Cerebellar nuclear complex (tissue), 1 donor: ENCODE measurements around the gene MAP1B.

Source experiments
- DNase-seq, 2 experiments: peaks; one replicate each; lab custom pipeline; 2025; lab: John Stamatoyannopoulos, UW

Gene MAP1B

DNA sequence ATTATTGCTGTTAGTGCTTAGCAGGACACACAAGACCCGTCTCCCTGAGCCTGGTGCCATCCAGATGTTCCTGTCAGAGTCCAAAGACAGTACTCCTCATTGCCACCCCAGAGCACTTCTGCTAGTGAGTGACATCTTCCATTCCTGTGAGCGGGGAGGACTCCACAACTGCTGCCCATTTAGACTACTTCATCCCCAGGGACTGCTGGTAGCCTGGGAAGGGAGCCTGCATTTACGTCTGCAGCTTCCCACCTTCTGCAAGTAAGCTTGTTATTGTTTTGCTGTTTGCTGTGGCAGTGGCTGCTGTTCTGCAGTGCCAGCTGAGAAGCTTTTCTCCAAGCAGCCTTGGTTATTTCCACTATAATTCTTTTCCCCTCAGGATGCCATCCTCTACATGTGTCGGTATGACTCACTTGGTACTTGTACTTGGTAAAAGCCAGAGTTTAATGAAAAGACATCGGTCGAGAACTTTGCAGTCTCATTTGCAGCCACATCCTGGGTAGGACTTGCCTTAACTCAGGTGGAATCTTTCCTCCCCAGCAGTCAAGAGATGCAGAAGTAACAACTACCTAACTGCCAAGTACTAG lies 10.6 kb upstream of the MAP1B start:
- DNase-seq: no peak

DNA sequence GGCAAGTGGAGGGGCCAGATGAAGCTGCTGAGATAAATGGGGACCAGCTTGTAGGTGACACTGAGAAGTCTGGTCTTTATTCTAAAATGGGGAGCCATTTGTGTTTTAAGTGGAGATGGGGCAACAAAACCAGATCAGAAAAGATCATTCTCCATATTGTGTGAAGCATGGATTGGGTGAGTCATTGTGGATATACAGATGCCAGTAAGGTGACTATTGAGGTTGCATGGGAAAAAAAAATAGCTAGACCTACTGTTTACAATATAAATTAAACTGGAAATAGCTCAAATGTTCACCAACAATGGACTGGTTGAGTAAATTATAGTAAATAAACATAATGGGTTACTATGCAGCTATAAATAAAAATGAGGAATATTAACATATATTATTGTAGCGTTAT lies 5.4 kb upstream of the MAP1B start:
- DNase-seq: no peak

DNA sequence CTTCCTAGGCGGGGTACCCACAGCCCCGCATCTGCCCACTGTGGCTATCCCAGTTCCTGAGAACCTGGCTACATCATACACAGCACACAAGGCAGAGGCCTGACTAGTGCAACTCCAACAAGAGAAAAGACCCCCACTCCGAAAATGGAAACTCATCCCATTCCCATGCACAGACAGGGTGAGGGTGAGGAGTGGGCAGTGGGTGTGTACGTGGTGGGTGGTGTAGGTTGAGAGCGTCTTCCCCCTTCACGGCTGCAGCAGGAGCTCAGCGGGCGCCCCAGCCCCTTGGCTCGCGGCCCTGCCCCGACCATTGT lies 501 bp upstream of the MAP1B start:
- DNase-seq: no peak

DNA sequence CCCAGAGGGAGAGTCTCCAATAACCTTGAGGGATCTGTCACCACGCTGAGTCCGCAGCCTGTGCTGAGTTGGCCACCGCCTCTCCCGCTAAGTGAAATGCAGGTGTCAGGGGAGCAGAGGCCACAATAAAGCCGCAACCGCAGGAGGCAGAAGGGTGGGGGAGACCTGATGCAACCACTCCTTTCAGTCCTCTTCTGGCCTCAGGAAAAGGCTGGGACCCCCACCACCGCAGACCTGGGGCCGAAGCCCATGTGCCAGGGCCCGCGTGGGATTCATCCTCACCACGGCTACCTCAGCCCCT lies 576 bp downstream of the MAP1B start:
- no peak for DNase-seq

DNA sequence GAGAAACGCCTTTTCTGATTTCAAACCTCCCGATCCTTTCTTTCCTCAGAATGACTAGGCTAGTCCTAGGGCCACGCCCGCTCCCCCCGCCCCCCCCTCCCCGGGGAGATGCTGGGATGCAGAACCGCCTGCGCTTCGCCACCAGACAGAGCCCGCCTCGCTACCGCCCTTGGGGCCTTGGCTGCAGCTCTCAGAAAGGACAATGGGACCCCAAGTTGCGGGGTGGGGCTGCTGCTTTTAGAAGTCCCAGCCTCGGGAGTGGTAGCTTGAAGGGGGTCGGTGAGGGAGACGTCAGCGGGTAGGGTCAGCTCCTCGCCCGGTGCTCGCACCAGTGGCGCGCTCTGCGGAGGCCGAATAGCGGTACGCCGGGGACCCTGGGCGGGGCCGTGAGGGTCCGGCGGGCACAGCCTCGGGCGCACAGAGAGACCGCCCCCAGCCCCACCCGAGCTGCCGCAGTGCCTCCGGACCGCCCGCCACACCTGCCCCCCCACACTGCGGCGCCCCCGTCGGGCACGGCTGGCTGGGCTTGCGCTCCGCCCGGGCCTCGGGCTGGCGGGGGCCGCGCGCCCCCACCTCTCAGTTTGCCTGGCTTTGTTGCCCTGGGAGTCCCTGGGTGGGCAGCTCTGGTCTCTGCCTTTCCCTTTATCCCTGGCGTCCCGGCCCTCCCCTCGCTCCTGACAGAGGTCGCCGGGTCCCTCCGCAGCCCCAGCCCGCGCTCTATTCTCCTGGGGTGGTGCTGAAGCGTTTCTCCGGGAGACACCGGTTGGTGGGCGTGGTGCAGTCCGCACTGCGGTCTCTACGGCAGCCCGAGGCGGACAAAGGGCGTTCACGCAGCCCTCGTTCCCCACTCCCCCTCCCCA lies 1.2 kb downstream of the MAP1B start:
- DNase-seq: peak in 1 of 2 experiments; percentile 14

DNA sequence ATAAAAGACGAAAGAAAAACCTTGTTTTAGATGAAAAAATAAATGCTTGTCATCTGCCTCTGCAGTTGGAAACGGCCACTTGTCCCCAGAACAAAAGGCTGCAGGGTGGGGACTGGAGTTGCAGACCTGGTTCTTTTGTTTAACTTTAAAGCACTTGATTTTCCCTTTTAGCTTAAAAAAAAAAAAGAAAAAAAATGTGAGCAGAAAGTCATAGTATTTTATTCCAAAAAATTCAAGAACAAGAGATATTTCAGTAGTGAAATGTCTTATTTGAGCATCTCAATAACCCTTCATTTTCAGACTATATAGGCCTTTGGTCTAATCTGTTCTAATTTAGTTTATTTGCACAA lies 1.8 kb downstream of the MAP1B start:
- DNase-seq: no peak

DNA sequence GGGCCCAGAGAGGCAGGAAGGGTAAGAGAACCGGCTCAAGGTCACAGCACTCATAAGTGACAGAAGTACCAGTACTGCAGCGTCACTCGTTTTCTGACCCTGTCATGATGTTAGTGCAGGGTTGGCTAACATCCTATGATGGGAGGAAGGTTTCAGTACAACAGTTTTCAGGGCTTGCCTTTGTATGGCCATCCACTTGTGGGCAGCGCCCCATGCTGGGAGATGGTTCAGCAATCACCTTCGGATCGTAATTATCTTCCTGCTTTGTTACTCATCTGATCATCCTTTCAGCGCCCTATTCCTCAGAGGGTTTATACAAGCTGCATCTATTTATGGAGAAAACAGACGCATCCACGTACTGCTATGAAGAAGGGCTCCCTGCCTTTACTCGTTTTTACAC lies 2.4 kb downstream of the MAP1B start:
- no peak for DNase-seq

DNA sequence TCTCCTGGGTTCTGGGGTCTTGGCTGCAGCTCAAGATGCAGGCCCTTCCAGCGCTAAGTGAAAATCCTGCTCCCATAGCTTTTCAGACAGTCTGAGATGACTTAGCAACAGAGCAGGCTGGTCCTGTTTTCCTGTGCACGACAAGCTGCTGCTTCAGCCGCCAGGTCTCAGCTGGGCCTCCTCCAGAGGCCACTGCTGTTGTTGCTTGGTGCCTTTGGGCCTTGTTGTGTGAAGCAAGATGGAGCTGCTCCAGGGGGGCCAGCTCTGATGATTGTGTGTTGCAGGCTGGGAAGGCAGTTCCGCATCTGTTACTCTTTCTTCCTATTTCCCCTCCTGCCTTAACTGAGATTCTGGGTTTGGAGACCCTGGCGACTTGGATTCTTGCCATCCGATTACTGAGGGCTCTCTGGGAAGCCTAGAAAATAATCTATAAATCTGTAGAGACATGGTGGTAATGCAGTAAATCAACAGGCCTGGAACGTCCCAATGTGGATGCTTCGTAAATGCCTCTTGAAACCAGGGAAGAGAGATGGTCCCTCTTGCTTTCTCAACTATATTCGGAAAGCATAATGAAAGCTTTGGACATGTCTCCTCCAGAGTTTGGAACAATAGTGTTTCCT lies 3.2 kb downstream of the MAP1B start:
- DNase-seq: peak in 1 of 2 experiments; percentile 22

DNA sequence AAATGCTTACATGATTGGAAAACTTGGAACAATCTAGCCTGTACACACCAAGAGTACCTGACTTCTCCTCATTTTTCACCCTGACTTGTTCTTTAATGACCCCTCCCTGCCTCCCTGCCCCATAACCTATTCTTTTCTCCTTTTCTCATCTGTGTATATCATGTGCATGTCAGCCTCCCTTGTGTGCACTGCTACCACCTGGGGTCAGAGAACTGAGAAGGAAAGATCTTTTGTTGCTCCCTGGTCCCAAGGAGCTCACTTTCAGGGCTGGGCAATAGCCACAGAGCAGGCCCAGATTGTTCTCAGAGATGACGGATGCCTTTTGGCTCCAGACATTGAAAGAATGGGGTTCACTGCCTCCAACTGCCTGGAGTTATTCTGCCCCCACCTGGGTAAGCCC lies 5.1 kb downstream of the MAP1B start:
- DNase-seq: no peak

DNA sequence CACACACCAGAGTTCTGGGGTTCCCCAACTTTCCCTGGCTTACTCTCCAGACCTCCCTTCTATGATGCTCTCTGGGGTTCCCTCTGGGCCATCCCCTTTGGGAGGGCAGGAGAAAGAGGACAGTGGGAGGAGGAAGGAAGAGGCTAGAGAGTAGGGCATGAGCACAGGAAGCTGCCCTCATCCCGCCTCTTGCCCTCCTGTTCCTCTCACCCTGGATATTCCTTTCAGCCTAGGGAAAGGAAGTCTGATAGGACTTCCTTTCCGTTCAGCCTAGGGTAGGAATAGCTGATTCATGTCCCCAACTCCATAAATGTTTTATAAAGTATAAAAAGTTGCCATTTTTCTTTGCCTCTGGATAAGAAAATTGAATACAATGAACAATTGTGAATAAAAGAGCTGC lies 7.4 kb downstream of the MAP1B start:
- no peak for DNase-seq

DNA sequence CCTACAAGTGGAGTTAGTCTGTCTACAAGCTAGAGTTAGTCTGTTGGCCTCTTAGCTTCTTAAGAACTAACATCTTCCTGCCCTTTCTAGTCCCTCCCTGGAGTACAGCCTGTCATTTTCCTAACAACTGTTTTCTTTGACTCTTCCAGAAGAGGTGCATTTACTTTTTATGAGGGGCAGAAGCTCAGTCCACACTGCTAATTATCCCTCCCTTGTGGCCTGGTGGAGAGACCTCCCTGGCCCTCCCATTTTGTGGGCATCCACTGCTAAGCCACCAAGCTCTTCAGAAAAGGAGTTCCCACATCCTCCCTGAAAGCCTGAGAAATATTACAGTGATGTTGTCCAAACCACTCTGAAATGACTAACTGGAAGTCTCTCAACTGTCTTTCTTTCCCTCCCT lies 8.0 kb downstream of the MAP1B start:
- DNase-seq: no peak

DNA sequence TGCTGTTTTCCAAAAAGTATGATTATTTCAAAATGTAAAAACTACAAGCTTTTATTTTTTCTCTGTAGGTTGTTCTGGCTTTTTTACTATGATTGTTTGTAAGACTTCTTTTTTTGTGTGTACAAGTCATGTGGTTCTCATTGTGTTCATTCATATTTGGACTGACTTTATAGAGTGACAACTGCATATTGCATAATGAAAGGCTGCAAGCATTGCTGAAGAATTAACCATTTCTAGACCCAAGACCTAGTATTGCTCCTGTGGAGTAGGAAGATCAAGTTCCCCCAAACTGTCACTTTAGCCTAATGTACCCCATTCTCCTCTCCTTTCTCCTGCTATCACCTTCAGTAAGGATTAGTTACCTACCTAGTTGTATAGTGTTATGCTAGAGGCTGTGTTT lies 10.0 kb downstream of the MAP1B start:
- DNase-seq: no peak

DNA sequence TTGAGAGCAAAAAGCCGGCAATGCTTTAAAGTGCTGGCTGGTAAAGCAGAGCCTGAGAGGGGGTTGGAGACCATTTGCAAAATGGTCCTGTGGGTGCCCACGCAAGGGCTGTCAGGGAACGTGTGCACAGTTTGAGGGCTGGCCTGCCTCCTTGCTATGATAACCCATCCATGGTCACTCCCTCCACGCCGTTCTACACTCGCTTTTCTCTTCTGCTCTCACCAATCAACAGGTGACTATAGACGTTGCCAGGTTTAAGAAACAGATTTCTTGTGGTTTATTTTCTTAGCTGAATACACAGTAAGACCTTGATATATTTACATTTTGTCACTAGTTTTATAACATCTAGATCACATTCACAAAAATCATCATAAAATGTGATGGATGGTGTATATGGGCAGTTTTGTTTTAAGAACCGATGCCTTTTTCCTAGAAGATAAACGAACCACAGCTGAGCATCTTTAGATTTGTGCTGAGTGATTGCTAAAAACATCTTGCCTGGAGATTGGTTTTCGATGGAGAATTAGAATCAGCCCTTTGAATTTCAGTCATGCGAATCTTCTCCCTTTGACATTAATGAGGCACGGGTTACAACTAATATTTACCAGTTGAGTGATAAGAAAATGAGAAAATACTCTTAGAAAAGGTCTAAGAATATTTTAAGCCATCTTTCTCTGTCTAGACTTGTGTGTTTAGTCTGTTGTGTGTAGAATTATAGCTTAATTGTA lies 13.9 kb downstream of the MAP1B start:
- DNase-seq: no peak

DNA sequence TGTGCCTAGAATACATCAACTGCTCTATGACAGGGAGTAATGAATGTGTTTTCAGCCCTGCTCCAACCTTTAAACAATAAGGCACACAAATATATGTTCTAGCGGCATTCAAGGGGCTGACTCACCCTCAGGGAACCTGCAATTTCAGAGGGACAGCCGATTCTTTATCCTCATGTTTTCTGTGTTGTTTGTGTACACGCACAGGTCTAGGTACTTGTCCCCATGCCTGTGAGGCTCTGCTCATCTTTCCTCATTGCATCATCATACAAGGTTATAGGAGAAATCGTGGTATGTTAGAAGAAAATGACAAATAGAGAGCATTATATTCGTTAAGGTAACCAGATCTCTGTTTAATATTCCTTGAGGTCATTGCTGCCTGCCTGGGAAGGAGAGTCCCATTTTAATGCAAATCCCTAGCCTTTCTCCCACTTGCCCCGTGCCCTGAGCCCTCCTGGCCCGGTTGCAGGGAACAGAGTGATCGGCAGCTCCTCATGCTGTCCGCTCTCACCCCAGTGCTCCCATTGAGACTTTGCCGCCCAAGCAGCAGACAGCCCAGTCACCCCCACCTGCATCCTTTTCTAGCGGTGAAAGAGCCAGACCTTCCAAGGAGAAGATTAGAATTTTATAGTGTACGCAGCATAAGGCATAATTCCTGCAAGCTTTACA lies 14.6 kb downstream of the MAP1B start:
- no peak for DNase-seq

DNA sequence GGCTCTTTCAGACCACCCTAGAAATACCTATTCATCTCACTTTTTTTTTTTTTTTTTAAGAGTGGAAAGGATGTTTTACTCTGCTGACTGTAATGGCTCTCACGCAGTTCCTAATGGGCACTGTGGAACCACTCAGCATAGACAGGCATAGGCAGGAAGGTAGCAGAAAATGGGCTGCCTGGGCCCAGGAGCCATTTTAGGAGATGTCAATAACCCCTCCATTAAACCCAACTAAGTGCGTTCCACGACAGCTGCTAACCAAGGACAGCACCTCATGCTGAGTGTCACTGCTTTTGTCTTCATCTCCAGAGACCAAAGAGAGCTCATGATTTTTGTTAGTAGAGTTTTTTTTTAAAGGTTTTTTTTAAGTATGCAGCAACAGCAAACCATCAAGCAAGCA lies 15.3 kb downstream of the MAP1B start:
- no peak for DNase-seq

DNA sequence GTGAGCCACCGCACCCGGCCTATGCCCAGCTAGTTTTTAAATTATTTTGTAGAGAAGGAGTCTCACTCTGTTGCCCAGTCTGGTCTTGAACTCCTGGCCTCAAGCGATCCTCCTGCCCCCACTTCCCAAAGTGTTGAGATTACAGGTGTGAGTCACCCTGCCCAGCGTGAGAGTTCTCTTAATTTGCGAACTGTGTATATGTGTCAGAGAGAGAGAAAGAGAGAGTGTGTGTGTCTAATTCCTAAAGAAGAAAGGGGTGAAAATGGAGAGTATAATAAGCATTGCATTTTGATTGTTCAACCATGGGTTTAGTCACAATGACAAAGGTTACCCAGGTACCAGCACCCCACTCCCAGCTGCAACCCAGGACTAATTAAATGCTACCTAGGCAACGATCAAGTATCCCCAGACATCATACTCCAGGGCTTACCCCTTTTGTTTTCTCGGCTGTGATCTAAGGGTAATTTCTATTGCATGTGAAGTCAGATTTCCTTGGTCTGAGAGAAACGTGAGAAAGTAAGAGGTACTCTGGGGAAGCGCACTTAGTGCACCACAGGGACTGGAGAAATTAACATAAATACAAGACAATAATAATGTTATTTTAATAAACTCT lies 16.6 kb downstream of the MAP1B start:
- DNase-seq: no peak

DNA sequence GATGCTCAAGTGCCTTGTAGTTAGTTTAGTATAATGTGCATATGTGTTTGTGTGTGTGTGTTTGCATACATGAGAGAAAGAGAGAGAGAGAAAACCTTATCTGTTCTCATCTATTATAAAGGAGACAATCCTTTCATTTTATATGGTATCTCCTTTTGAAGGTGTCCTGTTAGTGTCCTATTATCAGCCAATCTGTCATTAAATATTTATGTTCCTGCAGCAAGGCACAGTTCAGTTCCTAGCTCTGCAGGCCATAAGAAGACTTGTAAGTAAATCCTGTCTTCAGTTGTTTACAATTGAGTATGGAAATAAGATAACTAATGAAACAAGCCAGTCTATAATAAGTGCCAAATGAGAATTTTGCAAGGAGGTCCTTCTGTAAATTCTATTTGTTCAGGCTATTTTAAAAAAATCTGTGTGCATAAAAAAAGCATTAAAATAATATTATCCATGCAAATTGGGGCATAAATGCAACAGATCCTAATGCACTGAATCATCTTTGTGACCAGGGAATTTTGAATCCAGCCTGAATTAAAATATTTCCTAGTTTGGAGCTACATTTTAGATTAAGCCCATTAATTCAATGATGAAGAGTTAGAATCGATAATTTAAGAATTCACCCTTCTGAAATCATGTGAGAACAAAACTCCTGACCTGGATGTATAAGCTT lies 18.1 kb downstream of the MAP1B start:
- DNase-seq: no peak

DNA sequence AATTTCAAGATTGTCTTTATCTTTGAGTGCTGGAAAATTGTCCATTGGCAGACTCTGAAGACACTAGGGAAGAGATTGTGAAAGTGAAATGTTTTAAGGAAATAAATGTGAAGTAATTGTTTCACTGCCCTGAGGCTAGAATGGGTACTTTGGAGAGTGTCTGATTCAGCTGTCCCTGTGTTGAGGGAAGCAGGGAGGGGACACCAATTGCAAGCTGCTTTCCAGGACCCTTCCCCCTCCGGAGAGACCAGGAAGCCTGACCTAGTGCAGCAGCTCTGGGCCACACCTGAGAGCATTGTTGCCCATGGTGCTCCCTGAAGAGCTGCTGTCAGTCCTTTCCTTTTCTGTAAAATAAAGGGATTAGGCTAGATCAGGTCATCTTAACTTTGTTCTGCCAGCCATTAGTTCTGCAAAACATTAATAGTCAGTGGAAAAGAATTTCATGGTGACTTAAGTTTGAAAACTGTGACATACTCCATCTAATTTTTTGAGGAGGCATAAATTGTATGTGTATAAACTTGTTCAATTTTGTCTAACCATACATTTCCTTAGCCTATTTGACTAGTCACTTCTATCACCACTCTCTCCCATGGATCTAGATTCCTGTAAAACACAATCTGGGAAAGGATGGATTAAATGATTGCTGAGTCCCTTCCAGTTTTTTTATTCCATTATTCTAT lies 18.8 kb downstream of the MAP1B start:
- no peak for DNase-seq

DNA sequence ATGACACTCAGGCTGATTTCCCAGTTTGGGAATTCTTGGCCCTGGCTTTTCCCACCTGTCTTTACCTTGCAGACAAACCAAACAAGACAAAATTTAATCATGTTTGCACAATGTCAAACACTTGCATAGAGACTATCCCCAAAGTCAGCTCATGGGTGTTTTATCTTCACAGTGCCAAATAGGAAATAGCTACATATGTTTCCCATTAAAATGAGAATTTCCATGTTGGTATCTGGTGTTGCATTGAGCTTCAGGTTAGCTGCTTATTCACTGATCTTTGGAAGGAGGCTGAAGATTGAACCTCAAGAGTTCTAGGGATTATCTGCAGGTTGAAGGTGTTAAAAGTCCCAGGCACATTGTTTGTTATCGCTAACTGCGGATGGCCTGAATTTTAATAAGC lies 19.5 kb downstream of the MAP1B start:
- no peak for DNase-seq

DNA sequence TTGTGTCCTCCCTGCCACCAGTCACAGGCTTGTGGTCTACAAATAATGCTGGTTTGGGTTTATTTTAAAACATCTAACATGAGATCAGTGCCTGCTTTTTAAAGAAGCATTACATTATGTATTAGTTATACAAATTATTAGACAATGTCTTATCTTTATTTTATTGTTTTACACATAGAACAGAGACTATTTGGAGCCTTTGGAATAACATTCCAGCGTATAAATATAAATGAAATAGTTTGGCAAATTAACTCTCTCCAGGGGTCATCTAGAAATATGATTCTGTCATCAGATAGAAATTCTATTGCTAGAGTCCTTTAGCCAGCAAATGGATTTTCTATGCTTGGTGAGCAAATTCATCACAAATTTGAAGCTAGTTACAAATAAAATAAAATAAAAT lies 22.4 kb downstream of the MAP1B start:
- no peak for DNase-seq

DNA sequence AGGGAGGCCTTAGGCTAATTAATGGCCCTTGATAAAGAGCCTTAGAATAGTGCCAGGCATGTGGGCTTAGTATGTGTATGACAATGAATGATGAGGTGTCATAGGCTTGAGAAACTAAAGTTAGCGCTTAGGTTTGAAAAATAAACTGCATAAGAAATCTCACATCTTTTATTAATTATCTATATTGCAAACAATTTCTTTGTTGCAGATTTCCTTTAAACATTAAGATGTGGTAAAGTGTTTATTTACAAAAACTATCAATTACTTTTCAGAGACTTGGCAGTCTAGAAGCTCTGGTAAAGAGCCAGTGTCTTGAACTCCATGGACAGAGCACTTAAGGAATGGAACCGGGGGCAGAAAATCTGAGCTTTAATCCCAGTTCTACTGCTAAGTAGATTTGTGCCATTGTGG lies 23.1 kb downstream of the MAP1B start:
- no peak for DNase-seq
